HG03196 (cell line): ENCODE measurements around the gene LAMB2.

Experiments used
- ATAC-seq: cut with Tn5 transposase; IDR thresholded peaks from one replicate; pipeline ENCODE4 v1.9.1; 2021; ENCODE audit not compliant: unreplicated experiment

The LAMB2 gene

DNA sequence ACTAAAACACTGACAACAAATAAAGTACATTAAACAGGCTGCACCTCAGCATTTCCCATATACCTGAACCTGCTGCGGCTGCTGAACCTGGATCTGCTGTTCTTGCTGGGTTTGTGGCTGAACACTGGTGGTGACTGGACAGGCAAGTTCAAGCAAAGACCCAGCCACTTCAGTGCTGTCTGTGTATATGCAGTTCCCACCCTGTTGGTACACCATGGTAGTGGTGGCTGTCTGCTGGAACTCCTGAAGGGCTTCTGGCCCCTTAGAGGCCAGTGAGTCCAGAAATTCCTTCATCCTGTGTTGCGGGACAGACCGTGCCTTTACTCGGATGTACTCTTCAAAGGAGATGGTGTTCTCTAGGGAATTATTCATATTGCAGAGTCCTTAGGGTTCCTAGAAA is 56.2 kb downstream of the LAMB2 start:
- no peak for ATAC-seq

DNA sequence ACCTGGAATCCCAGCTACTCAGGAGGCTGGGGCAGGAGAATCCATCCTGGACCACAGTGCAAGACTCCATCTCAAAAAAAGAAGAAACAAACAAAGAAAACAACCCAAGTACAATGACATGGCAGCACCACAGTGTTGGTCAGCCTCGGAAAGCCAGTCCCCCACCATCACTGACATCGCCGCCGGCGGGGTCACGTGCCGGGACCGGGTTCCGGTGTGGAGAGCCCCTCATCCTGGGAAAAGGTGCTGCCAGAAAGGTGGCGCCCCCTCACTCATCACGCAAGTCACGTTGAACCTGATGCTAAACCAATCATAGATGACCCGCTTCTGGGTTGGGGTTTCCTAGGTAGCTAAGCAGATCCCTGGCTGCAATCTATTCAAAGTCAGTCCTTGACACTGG is 56.7 kb downstream of the LAMB2 start:
- no peak for ATAC-seq
